Pancreas (tissue), 10 donors: ENCODE measurements around the gene A2ML1. TPM values are rescaled to one million over a fixed set of nuclear protein-coding genes. Genes with fewer than 3 reads are reported as not detected.
"Not testable (repeated sequence)": the region's sequence is repeated elsewhere in the genome, so short reads cannot be mapped to it uniquely, and the experiment has no call there.

Experiments
- ATAC-seq, 4 donors: fragments of 200-7000 bp; cut with Tn5 transposase; one replicate each; pipeline versions ENCODE4 v1.8.0 to v1.9.1; 2020; ENCODE audit warnings: mild to moderate bottlenecking in 4 of 4, moderate library complexity in 4 of 4
- DNase-seq, 6 donors: peaks; one replicate each; pipeline ENCODE4 v3.0.0-alpha.2; 2020
- FAIRE-seq: peaks from 2 replicates; lab custom pipeline; 2012; peaks lifted over from hg19 to GRCh38; lab: Jason Lieb, UNC
- H3K27ac ChIP-seq, 4 donors: fragments of 200-600 bp; sonication (generic); 1 replicate in 3 of 4; 2 replicates in 1 of 4; pipeline versions ENCODE4 v1.5.0 to v1.8.0; 2020
- H3K27me3 ChIP-seq, 4 donors: fragments of 200-600 bp; one replicate each; pipeline ENCODE4 v1.8.0; 2021
- H3K36me3 ChIP-seq, 3 donors: fragments of 200-600 bp; sonication (generic) in 1 of 3; one replicate each; pipeline versions ENCODE4 v1.5.0 to v1.8.0; 2020 to 2021
- H3K4me1 ChIP-seq, 3 donors: fragments of 200-600 bp; one replicate each; pipeline ENCODE4 v1.8.0; 2021
- H3K4me3 ChIP-seq, 4 donors: fragments of 200-600 bp; sonication (generic) in 2 of 4; one replicate each; pipeline versions ENCODE4 v1.5.0 to v1.8.0; 2020 to 2021
- H3K9me3 ChIP-seq, 4 donors: fragments of 200-600 bp; one replicate each; pipeline ENCODE4 v1.8.0; 2021
- CTCF ChIP-seq, 4 donors: fragments of 200-600 bp; sonication (generic) in 3 of 4; IDR thresholded peaks; one replicate each; pipeline versions ENCODE4 v1.5.0 to v1.8.0; 2021; ENCODE audit warnings: antibody characterized with exemption in 4 of 4
- WGBS, 2 donors: extraction: QIAGEN DNeasy Blood & Tissue Kit; methylation state at CpG; one replicate each; pipeline ENCODE4 v1.1.7; 2013; 5-methylcytosine and 5-hydroxymethylcytosine counted together
- intact Hi-C, 3 donors: fragments of 100-400 bp; cut with DNase I; formaldehyde crosslinking; loops; one replicate each; pipeline versions ENCODE4 v1.11.1 to v1.14.2; 2022
- polyA plus RNA-seq, 2 donors: library from polyadenylated mRNA; stranded (reverse); fragments of 200-250 nt; gene quantifications; one replicate each; pipeline ENCODE4 v1.2.3, GENCODE V29; 2013
- total RNA-seq, 6 donors: library from RNA; stranded (reverse); fragmentation: NEBNext Ultra II Directional in 4 of 6; extraction: Animal tissue kit (Norgen Biotek cat#: 25700) in 4 of 6; gene quantifications; one replicate each; pipeline versions ENCODE4 v1.2.1 to v1.2.4, GENCODE V29; 2021 to 2023
- donor health status: healthy with polysubstance abuse.
- donor health status: DM: no; HTN: no; CAD: no; lungs with moderate emphysema.
- donor health status: DM: no; HTN: no; CAD: no.
- donor health status: control.
- donor health status: control.
- donor health status: Bipolar disorder and iron deficiency.
- donor health status: DM: yes; HTN: yes; CAD: no.
- donor health status: DM: no; HTN: no; CAD: no.
- donor health status: DM: no; HTN: no; CAD: no.
- donor health status: DM: yes; HTN: yes; CAD: no.

The A2ML1 gene
- total and polyA plus RNA-seq, 8 donors, result 0.05 to 0.08 TPM; not detected in 6

GRCh38 chr12:8796831-8797626 lies 25.4 kb upstream of the A2ML1 start:
- no peaks in the 10 kb centered on the region for H3K36me3 ChIP-seq
- no peak for TF ChIP-seq CTCF (IDR thresholded peaks at IDR 0.05)
- no peak overlapping the region for H3K27ac ChIP-seq
- DNase-seq (no peak), FAIRE-seq (no peak), ATAC-seq (no peak)
- no peaks in the 10 kb centered on the region for H3K4me1 ChIP-seq
- intact Hi-C loops, result no loop called here
- 64 to 78% methylated on average over 5 of the region's 5 CpGs for WGBS, 2 donors
- no peaks in the 10 kb centered on the region for H3K27me3 ChIP-seq
- no peak overlapping the region for H3K4me3 ChIP-seq
- H3K9me3 ChIP-seq, result no peaks in the 10 kb centered on the region

- intact Hi-C loops, ATAC-seq, FAIRE-seq: not testable (repeated sequence)
Observed at GRCh38 chr12:8801213-8801612, 21.2 kb upstream of the A2ML1 start.

GRCh38 chr12:8804833-8805232 lies 17.6 kb upstream of the A2ML1 start:
- DNase-seq, H3K4me1 ChIP-seq, H3K27me3 ChIP-seq, H3K4me3 ChIP-seq, H3K36me3 ChIP-seq, H3K27ac ChIP-seq, FAIRE-seq, H3K9me3 ChIP-seq, intact Hi-C loops, ATAC-seq: not testable (repeated sequence)
- 28 to 40% methylated on average over 2 to 3 of the region's 3 CpGs for WGBS, 2 donors

More at GRCh38 chr12:8801213-8801612, 21.2 kb upstream of the A2ML1 start:
- not testable (repeated sequence) for H3K4me1 ChIP-seq, H3K36me3 ChIP-seq, H3K27ac ChIP-seq, H3K4me3 ChIP-seq, H3K27me3 ChIP-seq, H3K9me3 ChIP-seq, DNase-seq
- WGBS, 2 donors, result 75 to 96% methylated on average over 3 of the region's 3 CpGs

- H3K4me3 ChIP-seq, H3K27me3 ChIP-seq, H3K9me3 ChIP-seq, FAIRE-seq, ATAC-seq, intact Hi-C loops, DNase-seq, H3K36me3 ChIP-seq, H3K4me1 ChIP-seq, H3K27ac ChIP-seq: not testable (repeated sequence)
- 42 to 47% methylated on average over 11 of the region's 11 CpGs for WGBS, 2 donors
Observed at GRCh38 chr12:8805487-8805886, 16.9 kb upstream of the A2ML1 start.

GRCh38 chr12:8807084-8807483 lies 15.3 kb upstream of the A2ML1 start:
- H3K4me3 ChIP-seq, H3K36me3 ChIP-seq, H3K27ac ChIP-seq, ATAC-seq, H3K9me3 ChIP-seq, H3K27me3 ChIP-seq, H3K4me1 ChIP-seq, FAIRE-seq, intact Hi-C loops, DNase-seq: not testable (repeated sequence)
- WGBS, 2 donors, result 83 to 85% methylated on average over 11 of the region's 11 CpGs

GRCh38 chr12:8810112-8810511 lies 12.3 kb upstream of the A2ML1 start:
- H3K36me3 ChIP-seq, ATAC-seq, DNase-seq, FAIRE-seq, H3K9me3 ChIP-seq, H3K4me1 ChIP-seq, H3K27ac ChIP-seq, H3K27me3 ChIP-seq, H3K4me3 ChIP-seq, intact Hi-C loops: not testable (repeated sequence)
- WGBS, 2 donors, result 76 to 88% methylated on average over 7 of the region's 7 CpGs

GRCh38 chr12:8813572-8814357 lies 8.7 kb upstream of the A2ML1 start:
- FAIRE-seq, result no peak

More at GRCh38 chr12:8813572-8814357, 8.7 kb upstream of the A2ML1 start:
- no peak for DNase-seq
- no peaks in the 10 kb centered on the region for H3K27me3 ChIP-seq
- H3K4me3 ChIP-seq, result no peak overlapping the region
- no peak overlapping the region for H3K27ac ChIP-seq
- no peak for TF ChIP-seq CTCF (IDR thresholded peaks at IDR 0.05)
- H3K36me3 ChIP-seq, result no peaks in the 10 kb centered on the region
- no peak for ATAC-seq
- H3K9me3 ChIP-seq, result no peaks in the 10 kb centered on the region
- H3K4me1 ChIP-seq, result no peaks in the 10 kb centered on the region
- 64 to 68% methylated on average over 5 of the region's 5 CpGs for WGBS, 2 donors
- intact Hi-C loops, result no loop called here
